Stomach smooth muscle (tissue), 2 donors: Measurements from ENCODE around the gene LTBP1.

Experiments
- H3K27ac ChIP-seq: one replicate; pipeline ENCODE4 v1.7.0; 2013; ENCODE audit warnings: mild to moderate bottlenecking, low read length, inconsistent platforms
- H3K27me3 ChIP-seq, 2 donors: one replicate each; pipeline ENCODE4 v1.7.0; 2013; ENCODE audit warnings: low read length in 2 of 2; ENCODE audit not compliant: insufficient read depth in 2 of 2, control insufficient read depth in 1 of 2
- H3K36me3 ChIP-seq, 2 donors: one replicate each; pipeline ENCODE4 v1.7.0; 2013; ENCODE audit warnings: low read length in 2 of 2; ENCODE audit not compliant: control insufficient read depth in 2 of 2, insufficient read depth in 2 of 2
- H3K4me1 ChIP-seq: one replicate; pipeline ENCODE4 v1.7.0; 2013; ENCODE audit warnings: low read length; ENCODE audit not compliant: control insufficient read depth, insufficient read depth
- H3K4me3 ChIP-seq, 2 donors: one replicate each; pipeline ENCODE4 v1.7.0; 2013; ENCODE audit warnings: low read length in 2 of 2
- H3K9ac ChIP-seq, 2 donors: one replicate each; pipeline ENCODE4 v1.7.0; 2013; ENCODE audit warnings: low read length in 2 of 2, mild to moderate bottlenecking in 1 of 2
- H3K9me3 ChIP-seq, 2 donors: one replicate each; pipeline ENCODE4 v1.7.0; 2013; ENCODE audit warnings: low read length in 2 of 2; ENCODE audit not compliant: control insufficient read depth in 2 of 2
- donor health status: healthy.
- donor health status: Pancreatic carcinoma.

LTBP1 gene

DNA sequence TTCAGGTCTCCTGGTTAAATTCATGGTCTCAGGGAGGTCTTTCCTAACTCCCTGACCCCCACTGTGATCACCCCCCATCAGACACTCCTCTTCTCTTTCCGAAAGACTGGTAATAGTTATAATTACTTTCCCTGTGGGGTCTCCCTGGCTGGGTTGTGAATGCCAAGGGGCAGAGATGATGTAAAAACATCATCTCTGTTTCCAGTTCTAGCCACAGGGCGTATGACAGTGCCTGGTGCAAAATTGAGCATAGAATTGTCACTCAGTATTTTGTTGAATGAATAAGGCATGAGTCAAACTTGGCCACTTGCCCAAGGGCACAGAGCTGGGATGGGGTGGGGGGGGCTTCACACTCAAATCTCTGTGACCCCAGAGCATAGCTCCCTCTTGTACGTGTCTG is 65.2 kb downstream of the LTBP1 start:
- no peak overlapping the region for H3K27ac ChIP-seq
- peaks cover 5% of the 10 kb centered on the region for H3K4me1 ChIP-seq
- H3K4me3 ChIP-seq = no peak overlapping the region
- H3K27me3 ChIP-seq = no peaks in the 10 kb centered on the region
- H3K36me3 ChIP-seq = no peaks in the 10 kb centered on the region
- no peak overlapping the region for H3K9ac ChIP-seq
- H3K9me3 ChIP-seq = no peaks in the 10 kb centered on the region

DNA sequence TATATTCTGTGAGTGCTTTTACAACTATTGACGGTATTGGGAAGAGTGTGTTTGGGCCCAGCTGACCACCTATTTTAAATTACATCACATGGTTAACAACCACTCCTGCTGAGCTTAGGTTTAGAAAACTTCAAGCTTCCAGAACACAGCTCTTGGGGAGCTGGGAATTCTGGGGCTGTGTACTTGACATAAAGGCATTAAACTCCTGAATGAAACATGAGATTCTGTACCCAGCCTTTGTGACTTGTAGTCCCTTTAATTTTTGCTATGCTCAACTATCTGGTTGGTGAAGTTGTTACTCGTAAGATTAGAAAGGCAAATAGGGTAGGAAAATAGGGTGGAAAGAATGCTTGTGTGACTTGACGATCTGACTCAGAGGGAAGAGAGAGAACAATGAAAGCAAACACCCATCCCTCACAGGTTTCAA is 66.9 kb downstream of the LTBP1 start:
- no peak overlapping the region for H3K9ac ChIP-seq
- no peak overlapping the region for H3K27ac ChIP-seq
- H3K9me3 ChIP-seq = no peaks in the 10 kb centered on the region
- H3K4me1 ChIP-seq = peaks cover 5% of the 10 kb centered on the region
- H3K36me3 ChIP-seq = no peaks in the 10 kb centered on the region
- H3K4me3 ChIP-seq = no peak overlapping the region
- H3K27me3 ChIP-seq = no peaks in the 10 kb centered on the region

DNA sequence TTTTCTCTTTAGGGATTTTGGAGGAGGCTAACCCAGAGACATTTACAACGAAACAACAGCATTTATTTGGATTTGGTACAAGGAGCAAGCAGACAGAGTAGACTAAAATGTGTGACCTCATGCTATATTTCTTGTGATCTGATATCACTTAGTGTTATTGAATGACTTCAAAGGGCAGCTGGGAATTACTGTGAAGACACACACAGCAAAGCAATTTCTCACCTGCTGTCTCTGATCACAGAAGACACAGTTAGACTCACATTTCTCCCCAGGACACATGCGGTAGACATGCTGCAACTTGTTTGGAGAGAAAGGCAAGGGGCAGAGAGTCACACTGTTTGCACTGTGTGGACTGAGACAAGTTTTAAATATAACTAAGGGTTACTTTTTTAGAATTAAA is 67.5 kb downstream of the LTBP1 start:
- Histone ChIP-seq H3K27me3 (no peaks in the 10 kb centered on the region), H3K4me1 (peaks cover 5% of the 10 kb centered on the region), H3K4me3 (no peak overlapping the region), H3K9ac (no peak overlapping the region), H3K27ac (no peak overlapping the region), H3K36me3 (no peaks in the 10 kb centered on the region), H3K9me3 (no peaks in the 10 kb centered on the region)

DNA sequence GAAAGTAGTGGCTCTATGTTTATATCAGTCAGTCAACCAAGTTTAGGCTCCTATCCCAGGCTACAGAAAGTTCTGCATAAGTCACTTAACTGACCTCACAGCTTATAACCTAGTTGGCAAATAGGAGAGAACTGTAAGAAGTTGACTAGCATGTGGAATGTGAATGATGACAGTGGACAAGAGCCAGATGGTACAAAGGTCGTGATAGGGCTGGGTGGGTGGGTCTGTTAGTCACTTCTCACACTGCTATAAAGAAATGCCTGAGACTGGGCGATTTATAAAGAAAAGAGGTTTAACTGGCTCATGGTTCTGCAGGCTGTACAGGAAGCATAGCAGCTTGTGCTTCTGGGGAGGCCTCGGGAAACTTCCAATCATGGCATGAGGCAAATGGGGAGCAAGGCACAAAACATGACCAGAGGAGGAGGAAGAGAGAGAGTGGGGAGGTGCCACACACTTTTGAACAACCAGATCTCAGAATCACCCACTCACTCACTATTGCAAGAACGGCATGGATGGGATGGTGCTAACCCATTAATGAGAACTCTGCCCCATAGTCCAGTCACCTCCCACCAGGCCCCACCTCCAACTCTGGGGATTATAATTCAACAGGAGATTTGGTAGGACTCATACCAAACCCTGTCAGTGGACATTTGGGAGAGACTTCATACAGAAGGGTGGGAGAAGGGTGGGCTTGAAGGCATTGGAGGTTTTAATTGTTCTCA is 68.8 kb downstream of the LTBP1 start:
- H3K9me3 ChIP-seq = no peaks in the 10 kb centered on the region
- no peak overlapping the region for H3K27ac ChIP-seq
- H3K36me3 ChIP-seq = no peaks in the 10 kb centered on the region
- H3K4me3 ChIP-seq = no peak overlapping the region
- H3K27me3 ChIP-seq = no peaks in the 10 kb centered on the region
- H3K4me1 ChIP-seq = peaks cover 5% of the 10 kb centered on the region
- H3K9ac ChIP-seq = no peak overlapping the region

DNA sequence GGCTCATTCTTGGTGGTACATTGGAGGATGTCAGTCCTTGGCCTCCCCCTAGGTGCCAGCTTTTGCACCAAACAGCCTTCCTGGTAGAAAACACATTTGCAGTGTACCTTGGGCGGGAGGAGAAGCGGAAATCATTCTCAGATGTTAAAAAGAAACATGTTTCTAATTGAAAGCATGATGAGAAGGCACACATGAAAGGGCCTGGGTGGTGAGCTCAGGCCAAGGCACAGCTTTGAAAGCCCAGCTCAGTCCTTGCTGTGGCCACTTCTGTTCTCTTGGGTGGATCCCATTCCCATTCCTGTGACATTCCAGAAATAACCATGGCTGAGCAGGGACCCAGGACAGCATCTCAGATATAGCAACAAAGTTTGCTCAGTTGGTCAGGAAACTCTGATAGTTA is 71.5 kb downstream of the LTBP1 start:
- no peak overlapping the region for H3K9ac ChIP-seq
- peak overlapping the region; percentile 20 for H3K27ac ChIP-seq

DNA sequence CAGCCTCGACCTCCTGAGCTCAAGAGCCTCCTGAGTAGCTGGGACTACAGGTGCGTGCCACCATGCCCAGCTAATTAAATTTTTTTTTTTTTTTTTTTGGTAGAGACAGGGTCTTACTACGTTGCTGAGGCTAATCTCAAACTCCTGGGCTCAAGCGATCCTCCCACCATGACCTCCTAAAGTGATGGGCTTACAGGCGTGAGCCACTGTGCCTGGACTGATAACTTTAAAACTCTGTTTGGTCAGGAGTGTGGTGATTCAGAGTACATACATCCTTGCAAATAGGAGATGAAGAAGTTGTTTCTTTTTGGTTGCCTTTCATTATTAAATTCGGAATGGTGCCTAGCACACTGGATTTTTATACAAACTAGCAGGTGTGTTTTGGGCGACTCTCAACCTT is 73.0 kb downstream of the LTBP1 start:
- Histone ChIP-seq H3K9me3 (peaks cover 0 to 3% of the 10 kb centered on the region in 2 donors), H3K4me1 (peaks cover 13% of the 10 kb centered on the region), H3K9ac (no peak overlapping the region), H3K36me3 (no peaks in the 10 kb centered on the region), H3K27ac (no peak overlapping the region), H3K4me3 (no peak overlapping the region), H3K27me3 (no peaks in the 10 kb centered on the region)

More for the DNA sequence above, 71.5 kb downstream of the LTBP1 start:
- no peak overlapping the region for H3K4me3 ChIP-seq
- no peaks in the 10 kb centered on the region for H3K36me3 ChIP-seq
- H3K4me1 ChIP-seq = peaks cover 16% of the 10 kb centered on the region
- no peaks in the 10 kb centered on the region for H3K27me3 ChIP-seq
- H3K9me3 ChIP-seq = no peaks in the 10 kb centered on the region

DNA sequence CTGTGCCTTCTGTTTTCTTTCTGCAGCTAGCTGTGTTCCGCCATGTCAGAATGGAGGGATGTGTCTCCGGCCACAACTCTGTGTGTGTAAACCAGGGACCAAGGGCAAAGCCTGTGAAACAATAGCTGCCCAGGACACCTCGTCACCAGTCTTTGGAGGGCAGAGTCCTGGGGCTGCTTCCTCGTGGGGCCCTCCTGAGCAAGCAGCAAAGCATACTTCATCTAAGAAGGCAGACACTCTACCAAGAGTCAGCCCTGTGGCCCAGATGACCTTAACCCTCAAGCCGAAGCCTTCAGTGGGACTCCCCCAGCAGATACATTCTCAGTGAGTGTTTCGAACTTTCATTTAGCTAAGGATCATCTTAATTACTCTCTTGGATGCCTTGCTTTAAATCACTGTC is 74.1 kb downstream of the LTBP1 start:
- Histone ChIP-seq H3K27me3 (no peaks in the 10 kb centered on the region), H3K9ac (peak overlapping the region in 1 of 2 donors; percentile 39), H3K27ac (peak overlapping the region; percentile 18), H3K4me1 (peaks cover 11% of the 10 kb centered on the region), H3K9me3 (peaks cover 0 to 5% of the 10 kb centered on the region in 2 donors), H3K36me3 (no peaks in the 10 kb centered on the region), H3K4me3 (no peak overlapping the region)

DNA sequence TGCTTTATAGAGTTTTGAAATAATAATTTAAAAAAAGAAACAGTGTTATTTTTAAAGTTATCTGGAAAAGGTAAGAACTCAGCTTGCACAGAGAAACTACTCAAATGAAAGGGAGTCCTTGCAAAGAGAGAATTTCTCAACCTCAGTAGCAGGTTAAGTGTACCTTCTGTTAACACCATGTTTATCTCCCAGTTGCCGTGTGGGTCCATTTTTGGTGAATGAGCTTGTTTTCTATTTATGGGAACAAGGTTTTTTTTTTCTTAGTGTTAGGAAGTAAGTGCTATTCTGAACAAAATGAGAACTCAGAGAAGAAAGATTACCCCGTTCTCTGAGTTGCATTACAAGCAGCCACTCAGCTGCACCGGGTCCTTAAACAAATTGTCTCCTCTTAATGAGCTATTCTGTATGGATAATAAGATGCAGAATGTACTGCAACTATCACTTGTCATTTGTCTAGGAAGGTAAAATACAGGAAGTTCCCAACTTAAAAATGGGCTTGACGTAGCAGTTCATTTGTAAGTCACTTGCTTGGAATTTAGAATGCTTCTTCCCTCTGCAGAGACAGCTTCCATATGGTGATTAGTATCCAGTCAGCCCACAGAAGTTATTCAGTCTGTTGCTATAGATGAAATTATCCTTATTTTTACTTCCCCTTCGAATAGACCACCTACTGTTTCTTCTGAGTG is 74.9 kb downstream of the LTBP1 start:
- H3K9ac ChIP-seq = peak overlapping the region in 1 of 2 donors; percentile 39
- H3K4me1 ChIP-seq = peaks cover 11% of the 10 kb centered on the region
- H3K27me3 ChIP-seq = no peaks in the 10 kb centered on the region
- H3K9me3 ChIP-seq = peaks cover 0 to 5% of the 10 kb centered on the region in 2 donors
- peak overlapping the region; percentile 14 to 16 for H3K4me3 ChIP-seq
- peak overlapping the region; percentile 18 for H3K27ac ChIP-seq
- no peaks in the 10 kb centered on the region for H3K36me3 ChIP-seq

DNA sequence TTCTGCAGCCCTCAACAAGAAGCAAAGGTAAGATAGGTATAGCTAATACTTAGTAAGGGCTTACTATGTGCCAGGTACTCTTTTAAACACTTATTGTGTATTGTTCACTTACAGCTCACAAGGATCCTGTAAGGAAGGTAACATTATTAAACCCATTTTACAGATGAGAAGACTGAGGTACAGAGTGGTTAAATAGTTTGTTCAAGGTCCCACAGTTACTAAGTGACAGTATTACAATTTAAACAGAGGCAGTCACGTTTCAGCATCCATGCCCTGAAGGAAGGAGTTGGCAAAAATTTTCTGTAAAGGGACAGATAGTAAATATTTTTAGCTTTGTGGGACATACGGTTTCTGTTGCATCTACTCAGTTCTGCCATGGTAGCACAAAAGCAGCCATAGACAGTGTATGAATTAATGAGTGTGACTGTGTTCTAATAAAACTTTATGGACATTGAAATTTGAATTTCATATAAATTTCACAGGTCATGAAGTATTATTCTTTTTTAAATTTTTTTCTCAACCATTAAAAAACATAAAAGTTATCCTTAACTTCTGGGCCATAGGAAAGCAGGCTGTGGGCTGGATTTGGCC is 75.7 kb downstream of the LTBP1 start:
- H3K9ac ChIP-seq = peak overlapping the region in 1 of 2 donors; percentile 39

DNA sequence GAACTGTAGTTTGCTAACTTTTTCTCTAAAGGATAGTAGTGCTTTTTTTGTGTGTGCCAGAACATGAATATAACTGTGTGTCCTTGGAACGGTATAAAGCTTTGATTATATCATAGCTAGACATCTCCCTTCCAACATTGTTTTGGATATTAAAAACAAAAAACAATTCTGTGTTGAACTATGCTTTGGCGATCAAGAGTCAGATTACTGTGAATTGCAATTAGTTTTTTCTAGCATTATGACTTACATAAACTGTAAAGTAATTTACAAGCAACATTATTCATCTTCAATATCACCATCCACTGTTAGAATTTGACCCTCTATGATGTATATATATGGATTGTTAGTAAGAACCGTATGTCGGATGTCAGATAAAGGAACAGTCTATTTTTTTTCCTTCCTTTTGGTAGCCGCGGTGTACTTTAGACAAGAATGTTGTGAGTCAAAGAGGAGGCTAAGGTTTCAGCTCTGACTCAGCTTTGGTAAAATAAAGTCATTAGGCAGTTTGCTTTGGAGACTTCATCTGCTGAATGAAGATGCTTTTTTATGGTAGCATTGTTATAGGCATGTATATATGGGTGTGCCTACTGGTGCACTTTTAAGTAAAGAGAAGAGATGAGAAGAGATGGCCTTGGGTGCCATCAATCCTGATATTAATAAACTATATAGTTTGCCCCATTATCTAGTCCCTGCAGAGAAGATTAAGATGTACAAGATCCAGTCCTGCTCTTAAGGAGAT is 76.4 kb downstream of the LTBP1 start:
- peaks cover 11% of the 10 kb centered on the region for H3K4me1 ChIP-seq
- H3K9ac ChIP-seq = no peak overlapping the region
- H3K9me3 ChIP-seq = peaks cover 0 to 5% of the 10 kb centered on the region in 2 donors
- H3K4me3 ChIP-seq = no peak overlapping the region
- no peaks in the 10 kb centered on the region for H3K36me3 ChIP-seq
- no peak overlapping the region for H3K27ac ChIP-seq
- no peaks in the 10 kb centered on the region for H3K27me3 ChIP-seq

More for the DNA sequence above, 75.7 kb downstream of the LTBP1 start:
- peaks cover 11% of the 10 kb centered on the region for H3K4me1 ChIP-seq
- no peak overlapping the region for H3K4me3 ChIP-seq
- H3K27ac ChIP-seq = peak overlapping the region; percentile 1
- H3K36me3 ChIP-seq = no peaks in the 10 kb centered on the region
- peaks cover 0 to 5% of the 10 kb centered on the region in 2 donors for H3K9me3 ChIP-seq
- no peaks in the 10 kb centered on the region for H3K27me3 ChIP-seq
